ENCODE measurements around the gene FAM20A. TPM values are rescaled to one million over a fixed set of nuclear protein-coding genes. Genes with fewer than 3 reads are reported as not detected.

The FAM20A gene
- total RNA-seq, 1 donor from 2014 or later: 0.44 TPM

DNA sequence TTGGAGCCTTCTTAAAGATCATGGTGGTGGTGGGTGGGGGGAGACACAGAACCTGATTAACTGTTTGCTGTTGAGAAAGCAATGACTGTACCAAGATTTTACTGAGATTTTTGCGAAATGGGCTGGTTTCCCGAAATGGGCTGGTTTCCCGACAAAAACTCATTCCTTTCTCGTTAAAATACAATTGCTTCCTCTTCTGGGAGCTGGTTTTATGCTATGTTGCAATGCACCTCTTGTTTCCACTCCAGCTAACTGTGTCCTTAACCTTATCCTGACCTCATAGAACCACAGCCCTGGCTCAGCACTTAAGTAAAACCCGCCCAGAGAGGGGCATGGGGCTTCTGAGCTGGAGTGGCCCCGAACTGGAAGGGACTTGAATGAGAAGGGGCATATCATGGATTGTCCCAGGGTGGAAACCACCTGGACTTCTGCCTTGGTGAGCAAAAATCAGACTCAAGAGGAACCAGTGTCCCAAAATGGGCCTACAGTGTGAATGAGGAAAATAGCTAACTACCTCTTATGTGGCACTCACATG lies 20.9 kb downstream of the FAM20A start:
- H3K4me1 Mint-ChIP-seq (ENCODE audit: unreplicated experiment): no peaks in the 10 kb centered on the region
- H3K9me3 Mint-ChIP-seq (ENCODE audit: unreplicated experiment): no peaks in the 10 kb centered on the region
- H3K27ac Mint-ChIP-seq (ENCODE audit: unreplicated experiment): no peak overlapping the region
- no peak for DNase-seq (ENCODE audit: low spot score)
- H3K4me3 Mint-ChIP-seq (ENCODE audit: unreplicated experiment): no peak overlapping the region
- TF ChIP-seq, protein P1, sequence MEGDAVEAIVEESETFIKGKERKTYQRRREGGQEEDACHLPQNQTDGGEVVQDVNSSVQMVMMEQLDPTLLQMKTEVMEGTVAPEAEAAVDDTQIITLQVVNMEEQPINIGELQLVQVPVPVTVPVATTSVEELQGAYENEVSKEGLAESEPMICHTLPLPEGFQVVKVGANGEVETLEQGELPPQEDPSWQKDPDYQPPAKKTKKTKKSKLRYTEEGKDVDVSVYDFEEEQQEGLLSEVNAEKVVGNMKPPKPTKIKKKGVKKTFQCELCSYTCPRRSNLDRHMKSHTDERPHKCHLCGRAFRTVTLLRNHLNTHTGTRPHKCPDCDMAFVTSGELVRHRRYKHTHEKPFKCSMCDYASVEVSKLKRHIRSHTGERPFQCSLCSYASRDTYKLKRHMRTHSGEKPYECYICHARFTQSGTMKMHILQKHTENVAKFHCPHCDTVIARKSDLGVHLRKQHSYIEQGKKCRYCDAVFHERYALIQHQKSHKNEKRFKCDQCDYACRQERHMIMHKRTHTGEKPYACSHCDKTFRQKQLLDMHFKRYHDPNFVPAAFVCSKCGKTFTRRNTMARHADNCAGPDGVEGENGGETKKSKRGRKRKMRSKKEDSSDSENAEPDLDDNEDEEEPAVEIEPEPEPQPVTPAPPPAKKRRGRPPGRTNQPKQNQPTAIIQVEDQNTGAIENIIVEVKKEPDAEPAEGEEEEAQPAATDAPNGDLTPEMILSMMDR (IDR thresholded peaks at IDR 0.05; ENCODE audit: unreplicated experiment): no peak
- H3K36me3 Mint-ChIP-seq (ENCODE audit: low read depth, unreplicated experiment): no peaks in the 10 kb centered on the region
- H3K27me3 Mint-ChIP-seq (ENCODE audit: unreplicated experiment): peaks cover 7% of the 10 kb centered on the region

DNA sequence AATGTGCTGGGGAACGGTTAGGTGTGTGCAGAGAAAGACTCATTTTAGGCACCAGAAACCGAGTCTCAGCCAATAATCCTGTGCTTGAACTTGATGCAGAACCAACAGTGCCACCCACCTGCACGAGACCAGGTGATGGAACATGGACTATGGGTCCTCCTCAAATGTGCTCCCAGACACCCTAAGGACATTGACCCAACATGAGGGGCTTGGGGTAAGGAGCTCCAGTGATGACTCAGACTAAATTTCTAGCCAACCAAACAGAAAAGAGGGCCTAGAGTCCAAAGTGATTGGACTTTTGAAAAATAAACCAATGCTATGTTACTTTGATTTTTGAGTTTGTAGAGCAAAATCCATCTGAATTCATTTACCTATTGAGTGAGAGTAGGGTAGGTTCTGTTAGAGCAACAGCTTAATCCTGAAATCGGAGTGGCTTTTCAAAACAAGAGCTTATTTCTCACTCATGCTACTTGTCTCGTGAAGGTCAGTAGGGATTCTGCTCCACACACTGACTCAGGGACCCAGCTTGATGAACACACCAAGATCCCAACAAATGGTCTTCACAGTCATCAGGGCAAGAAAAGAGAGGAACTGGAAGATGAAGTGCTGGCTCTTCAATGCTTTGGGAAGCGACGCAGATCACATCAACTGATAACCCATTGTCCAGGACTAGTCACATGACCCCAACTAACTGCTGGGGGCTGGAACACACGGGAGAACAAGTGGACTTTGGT lies 21.8 kb downstream of the FAM20A start:
- DNase-seq (ENCODE audit: low spot score): no peak
- no peak overlapping the region for H3K27ac Mint-ChIP-seq (ENCODE audit: unreplicated experiment)

DNA sequence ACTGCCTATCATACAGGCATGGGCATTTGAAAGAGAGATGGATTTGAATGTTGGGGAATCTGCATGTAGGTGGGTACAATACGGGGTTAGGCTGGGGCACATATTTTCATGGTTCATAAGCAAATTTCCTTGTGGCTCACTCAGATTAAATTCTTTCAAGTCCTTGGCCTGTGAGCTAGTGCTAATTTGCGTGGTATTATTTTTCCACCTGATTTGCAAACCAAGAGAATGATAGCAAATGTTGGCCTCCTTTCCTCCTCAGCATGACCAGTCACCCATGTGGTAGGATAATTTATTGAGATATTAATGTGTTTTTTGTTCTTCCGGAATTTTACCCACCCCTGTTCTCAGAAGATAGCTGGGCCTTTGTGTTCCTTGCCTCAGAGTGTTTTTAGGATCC lies 22.9 kb downstream of the FAM20A start:
- H3K27me3 Mint-ChIP-seq (ENCODE audit: unreplicated experiment): peaks cover 7% of the 10 kb centered on the region
- no peak for DNase-seq (ENCODE audit: low spot score)
- H3K9me3 Mint-ChIP-seq (ENCODE audit: unreplicated experiment): no peaks in the 10 kb centered on the region
- H3K36me3 Mint-ChIP-seq (ENCODE audit: low read depth, unreplicated experiment): no peaks in the 10 kb centered on the region
- TF ChIP-seq, protein P1 (IDR thresholded peaks at IDR 0.05; ENCODE audit: unreplicated experiment): no peak
- H3K27ac Mint-ChIP-seq (ENCODE audit: unreplicated experiment): no peak overlapping the region
- no peaks in the 10 kb centered on the region for H3K4me1 Mint-ChIP-seq (ENCODE audit: unreplicated experiment)
- no peak overlapping the region for H3K4me3 Mint-ChIP-seq (ENCODE audit: unreplicated experiment)

More for the DNA sequence above, 21.8 kb downstream of the FAM20A start:
- TF ChIP-seq, protein P1 (IDR thresholded peaks at IDR 0.05; ENCODE audit: unreplicated experiment): no peak
- Mint-ChIP-seq H3K36me3 (ENCODE audit: low read depth, unreplicated experiment) (no peaks in the 10 kb centered on the region), H3K4me3 (ENCODE audit: unreplicated experiment) (no peak overlapping the region), H3K9me3 (ENCODE audit: unreplicated experiment) (no peaks in the 10 kb centered on the region), H3K27me3 (ENCODE audit: unreplicated experiment) (peaks cover 7% of the 10 kb centered on the region), H3K4me1 (ENCODE audit: unreplicated experiment) (no peaks in the 10 kb centered on the region)

DNA sequence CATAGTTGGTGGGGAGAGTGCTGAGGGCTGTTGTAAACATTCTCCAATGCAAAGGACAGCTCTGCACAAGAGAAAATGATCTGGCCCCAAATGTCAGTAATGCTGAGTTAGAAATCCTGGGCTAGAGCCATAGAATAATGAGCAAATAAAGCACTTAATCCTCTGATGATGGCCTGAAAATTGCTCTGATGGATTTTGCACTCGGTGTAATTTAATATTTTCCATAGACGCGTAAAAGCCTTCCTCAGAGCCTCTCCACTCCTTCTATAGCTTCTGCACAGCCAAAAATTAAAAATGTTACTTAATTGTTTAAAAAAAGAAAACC lies 23.7 kb downstream of the FAM20A start:
- Mint-ChIP-seq H3K4me3 (ENCODE audit: unreplicated experiment) (no peak overlapping the region), H3K4me1 (ENCODE audit: unreplicated experiment) (no peaks in the 10 kb centered on the region), H3K27me3 (ENCODE audit: unreplicated experiment) (peaks cover 7% of the 10 kb centered on the region), H3K36me3 (ENCODE audit: low read depth, unreplicated experiment) (no peaks in the 10 kb centered on the region), H3K9me3 (ENCODE audit: unreplicated experiment) (no peaks in the 10 kb centered on the region), H3K27ac (ENCODE audit: unreplicated experiment) (no peak overlapping the region)
- TF ChIP-seq, protein P1 (IDR thresholded peaks at IDR 0.05; ENCODE audit: unreplicated experiment): no peak
- no peak for DNase-seq (ENCODE audit: low spot score)

DNA sequence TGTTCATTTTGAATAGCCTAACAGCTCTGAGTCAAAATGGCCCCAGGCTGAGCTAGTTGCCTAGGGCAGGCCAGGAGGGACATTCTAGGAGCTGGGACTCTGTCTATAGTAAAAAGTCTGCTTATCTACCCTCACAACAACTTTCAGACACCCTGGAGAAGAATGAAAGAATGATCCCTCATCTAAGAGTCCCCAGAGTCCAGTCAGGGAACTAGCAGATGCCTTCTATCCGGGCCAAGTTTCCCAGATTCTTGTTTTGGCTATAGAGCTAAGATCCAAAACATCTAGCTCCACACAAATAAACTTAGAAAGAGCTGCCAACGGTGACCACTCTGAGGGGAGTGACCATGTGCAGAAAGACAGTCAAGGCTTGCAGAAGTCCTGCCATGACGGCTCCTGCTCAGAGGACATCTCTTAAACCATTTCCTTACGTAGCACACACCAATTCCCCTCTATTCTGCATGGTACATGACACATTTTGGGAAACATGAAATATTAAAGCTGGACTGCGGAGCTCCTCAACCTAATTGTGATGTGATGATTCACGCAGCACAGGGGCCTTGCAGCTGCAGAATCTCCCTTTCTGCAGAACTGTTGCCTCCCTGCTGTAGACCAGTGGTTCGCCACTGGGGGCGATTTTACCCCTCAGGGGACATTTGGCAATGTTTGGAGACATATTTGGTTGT lies 24.2 kb downstream of the FAM20A start:
- H3K27ac Mint-ChIP-seq (ENCODE audit: unreplicated experiment): no peak overlapping the region
- DNase-seq (ENCODE audit: low spot score): no peak

More for the DNA sequence above, 24.2 kb downstream of the FAM20A start:
- H3K4me3 Mint-ChIP-seq (ENCODE audit: unreplicated experiment): no peak overlapping the region
- no peaks in the 10 kb centered on the region for H3K9me3 Mint-ChIP-seq (ENCODE audit: unreplicated experiment)
- H3K27me3 Mint-ChIP-seq (ENCODE audit: unreplicated experiment): peaks cover 7% of the 10 kb centered on the region
- H3K36me3 Mint-ChIP-seq (ENCODE audit: low read depth, unreplicated experiment): no peaks in the 10 kb centered on the region
- no peaks in the 10 kb centered on the region for H3K4me1 Mint-ChIP-seq (ENCODE audit: unreplicated experiment)
- TF ChIP-seq, protein P1 (IDR thresholded peaks at IDR 0.05; ENCODE audit: unreplicated experiment): no peak
